HG02588 (cell line): ENCODE data around the gene TSPAN31.

Experiments
- ATAC-seq: cut with Tn5 transposase; IDR thresholded peaks from one replicate; pipeline ENCODE4 v1.9.1; 2021; ENCODE audit warnings: mild to moderate bottlenecking, moderate library complexity; ENCODE audit not compliant: unreplicated experiment

TSPAN31 gene

DNA sequence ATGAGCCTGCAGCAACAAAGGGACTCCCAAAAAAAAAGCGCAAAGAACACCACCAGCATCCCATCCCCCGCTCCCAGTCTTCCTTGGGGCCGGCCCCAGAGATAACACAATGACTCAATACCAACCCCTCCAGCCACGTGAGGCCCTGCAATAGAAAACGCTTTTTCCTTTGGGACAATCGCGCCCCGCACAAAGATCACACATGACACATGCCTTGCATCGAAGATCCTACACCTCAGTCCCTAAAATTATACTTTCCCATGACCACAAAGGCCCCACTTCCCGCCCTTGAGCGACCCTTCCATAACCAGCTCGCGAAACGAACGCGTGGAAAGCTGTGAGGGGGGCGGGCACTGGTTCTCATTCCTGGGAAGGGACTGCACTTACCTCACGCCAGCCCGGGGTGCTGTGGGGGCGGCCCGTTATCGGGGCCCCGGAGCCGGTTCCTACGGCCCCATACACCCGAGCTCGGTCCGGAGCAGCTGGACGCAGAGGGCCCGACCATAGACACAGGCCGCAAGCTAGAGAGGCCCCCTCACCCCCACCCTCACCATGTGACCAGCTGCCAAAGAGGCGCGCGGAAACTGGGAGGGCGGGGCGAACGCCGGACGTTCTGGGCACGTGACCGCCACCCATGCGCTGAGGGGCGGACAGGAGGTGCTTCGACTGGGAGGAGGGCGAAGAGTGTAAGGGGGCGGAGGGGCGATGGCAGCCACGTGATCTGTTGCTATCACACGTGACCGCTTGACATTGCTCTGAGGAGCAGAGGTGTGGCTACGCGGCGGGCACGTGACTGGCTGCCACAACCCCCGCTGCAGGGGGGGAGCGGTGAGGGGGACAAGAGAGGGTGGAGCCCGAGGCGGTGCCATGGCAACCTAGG is 7.2 kb downstream of the TSPAN31 start, which contains the start of gene CDK4:
Gene CDK4, minus strand, starts transcription at position 523 of the 880 bp plus-strand sequence. CDS start 593 bp downstream, outside the sequence.
- ATAC-seq = peak; percentile 68

DNA sequence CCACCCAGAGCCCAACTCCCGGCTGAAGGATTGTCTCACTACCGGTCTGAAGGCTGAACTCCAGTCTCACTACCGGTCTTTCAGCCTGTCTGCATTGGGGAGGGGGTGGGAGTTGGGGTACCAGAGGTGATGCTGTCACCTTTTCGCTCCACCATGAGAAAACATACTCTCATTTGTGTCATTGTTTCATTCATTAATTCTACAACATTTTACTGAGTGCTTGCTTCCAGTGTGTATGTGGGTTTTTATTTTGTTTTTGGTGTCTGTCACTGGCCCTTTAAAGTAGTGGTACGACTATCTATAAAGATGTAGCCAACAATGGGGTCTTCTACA is 7.8 kb downstream of the TSPAN31 start:
- no peak for ATAC-seq

DNA sequence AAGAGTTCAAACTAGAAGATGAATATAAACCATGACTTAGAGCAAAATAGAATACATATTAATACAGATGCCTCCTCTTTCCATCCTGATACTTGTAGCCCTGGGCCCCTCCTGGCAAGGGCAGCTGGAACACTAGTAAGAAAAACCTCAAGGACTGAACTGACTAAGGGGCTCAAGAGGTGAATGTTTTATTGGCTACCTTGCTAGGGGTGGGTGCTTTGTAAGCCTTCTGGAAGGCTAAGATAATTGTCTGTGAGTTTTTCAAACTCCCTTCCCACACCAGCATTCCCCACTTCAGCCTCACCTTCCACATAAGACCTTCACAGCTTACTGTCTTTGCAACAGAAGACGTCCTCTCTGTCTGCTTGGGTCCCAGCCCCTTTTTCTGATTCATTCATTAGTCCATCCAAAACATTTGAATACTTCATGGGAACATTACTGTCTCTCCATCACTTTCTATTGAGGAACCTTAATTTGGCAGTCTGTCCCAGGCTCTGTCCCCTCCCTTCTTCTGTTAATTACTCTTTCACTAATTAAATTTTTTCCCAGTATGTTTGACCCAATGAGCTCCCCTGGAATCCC is 9.0 kb downstream of the TSPAN31 start:
- ATAC-seq = no peak

DNA sequence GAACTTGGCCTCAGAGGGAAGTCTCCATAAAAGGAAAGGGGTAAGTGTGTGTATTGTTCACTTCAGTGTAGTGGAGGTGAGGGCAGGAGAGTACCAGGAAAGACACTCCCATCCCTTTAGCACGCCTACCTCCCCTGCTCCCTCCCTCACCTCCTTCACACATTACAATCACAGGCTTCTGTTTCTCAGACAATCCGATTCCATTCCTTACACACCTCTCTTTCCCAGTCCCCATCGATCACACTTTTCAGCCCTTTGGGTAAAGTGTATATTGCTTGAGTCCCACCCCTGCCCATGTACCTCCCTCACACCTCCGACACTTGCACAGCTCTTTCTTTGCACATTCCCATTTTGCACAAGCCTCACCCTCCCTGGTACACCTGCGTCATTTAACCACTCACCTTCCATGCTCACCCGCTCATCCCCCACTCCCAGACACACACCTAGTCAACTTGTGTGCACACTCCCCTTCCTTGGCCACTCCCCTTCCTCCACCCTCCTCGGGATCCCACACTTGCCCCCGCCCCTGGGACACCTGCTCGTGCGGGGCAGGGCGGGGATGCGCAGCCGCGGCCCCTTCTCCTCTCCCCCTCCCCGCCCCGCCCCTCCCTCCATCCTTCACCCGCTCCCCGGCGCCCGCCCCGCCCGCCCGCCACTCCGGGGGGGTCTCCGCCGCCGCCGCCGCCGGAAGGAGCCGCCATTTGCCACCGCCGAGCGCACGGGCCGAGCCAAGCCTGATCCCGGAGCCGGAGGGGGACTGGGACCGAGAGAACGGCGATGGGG is 9.8 kb downstream of the TSPAN31 start, which contains the start of gene MARCHF9:
Gene MARCHF9, plus strand, starts transcription at position 693 of the 783 bp plus-strand sequence. CDS start 426 bp downstream, outside the sequence.
- no peak for ATAC-seq

DNA sequence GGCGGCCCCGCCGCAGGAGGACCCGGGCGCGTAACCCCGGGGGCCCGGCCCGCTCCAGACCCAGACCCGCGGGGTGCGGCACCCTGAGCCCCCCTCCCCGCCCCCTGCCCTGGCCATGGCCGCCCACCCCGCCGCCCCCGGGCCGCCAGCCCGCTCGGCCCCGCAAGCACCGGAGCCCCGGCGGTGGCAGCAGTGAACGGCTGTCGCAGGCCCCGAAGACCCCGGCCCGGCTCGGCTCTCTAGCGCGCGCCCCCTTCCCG is 10.3 kb downstream of the TSPAN31 start:
- ATAC-seq = no peak

DNA sequence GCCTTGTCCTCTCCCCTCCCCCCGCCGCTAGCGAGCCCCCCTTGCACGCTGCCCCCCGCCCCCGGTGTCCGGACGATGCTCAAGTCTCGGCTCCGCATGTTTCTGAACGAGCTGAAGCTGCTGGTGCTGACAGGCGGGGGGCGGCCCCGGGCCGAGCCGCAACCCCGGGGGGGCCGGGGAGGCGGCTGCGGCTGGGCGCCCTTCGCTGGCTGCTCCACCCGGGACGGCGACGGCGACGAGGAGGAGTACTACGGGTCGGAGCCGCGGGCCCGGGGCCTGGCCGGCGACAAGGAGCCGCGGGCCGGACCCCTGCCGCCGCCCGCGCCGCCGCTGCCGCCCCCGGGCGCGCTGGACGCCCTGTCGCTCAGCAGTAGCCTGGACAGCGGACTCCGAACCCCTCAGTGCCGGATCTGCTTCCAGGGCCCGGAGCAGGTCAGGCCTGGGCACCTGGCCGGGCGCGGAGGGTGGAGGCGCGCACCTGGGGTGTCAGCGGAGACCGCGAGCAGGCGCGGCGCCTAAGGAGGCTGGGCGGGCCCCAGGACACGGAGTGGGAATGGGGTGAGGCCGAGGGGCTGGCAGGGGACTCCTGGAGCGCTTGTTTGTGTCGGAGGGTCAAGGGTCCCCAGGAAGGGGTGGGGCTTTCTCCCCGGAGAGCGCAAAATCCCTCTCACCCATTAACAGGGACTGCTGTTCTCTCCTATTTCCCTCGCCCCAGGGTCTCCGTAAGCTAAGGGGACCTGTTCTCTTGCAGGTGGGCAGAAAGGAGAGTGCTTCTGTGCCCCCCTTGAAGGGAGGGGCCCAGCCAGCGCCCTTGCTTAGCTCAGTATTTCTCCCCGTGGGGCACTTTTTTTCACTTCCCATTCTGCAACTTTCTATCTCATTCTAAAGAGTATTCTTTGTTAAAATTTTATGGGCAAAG is 10.9 kb downstream of the TSPAN31 start:
- ATAC-seq = no peak

DNA sequence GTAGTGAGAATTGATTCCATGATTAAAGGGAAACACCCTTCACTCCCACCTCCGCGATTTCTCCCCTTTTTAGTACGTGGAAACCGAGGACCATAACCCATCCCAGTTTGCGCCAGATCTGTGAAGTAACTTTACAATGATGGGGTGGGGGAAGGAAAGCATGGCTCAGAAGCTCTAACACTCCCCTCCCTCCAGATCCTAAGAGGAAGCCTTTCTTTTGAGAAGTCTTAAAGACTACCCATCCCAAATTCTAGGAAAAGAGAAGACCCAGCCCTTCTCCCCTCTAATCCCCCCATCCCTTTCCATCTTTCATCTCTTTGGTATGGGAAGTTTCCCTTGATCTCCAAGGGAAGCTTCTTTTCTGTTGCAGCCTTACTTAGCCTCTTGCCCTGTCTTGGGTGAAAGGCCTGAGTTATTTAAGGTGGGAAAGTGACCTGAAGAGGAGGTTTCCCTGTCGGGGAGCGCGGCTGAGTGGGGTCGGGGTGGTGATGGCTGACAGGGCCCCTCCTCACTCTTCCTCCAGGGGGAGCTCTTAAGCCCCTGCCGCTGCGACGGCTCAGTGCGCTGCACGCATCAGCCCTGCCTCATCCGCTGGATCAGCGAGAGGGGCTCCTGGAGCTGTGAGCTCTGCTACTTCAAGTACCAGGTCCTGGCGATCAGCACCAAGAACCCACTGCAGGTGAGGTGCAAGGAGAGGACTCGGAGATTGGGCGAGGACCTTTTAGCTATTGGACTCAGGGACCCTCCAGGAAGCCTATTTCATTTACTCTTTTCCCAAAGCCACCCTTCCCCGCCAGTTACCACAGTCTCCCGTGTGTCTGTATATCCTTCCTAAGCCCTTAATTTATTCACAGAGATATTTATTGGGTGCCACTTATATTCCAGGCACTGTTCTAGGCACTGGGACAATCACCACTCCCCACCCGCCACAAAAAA is 11.8 kb downstream of the TSPAN31 start:
- peak; percentile 19 for ATAC-seq

DNA sequence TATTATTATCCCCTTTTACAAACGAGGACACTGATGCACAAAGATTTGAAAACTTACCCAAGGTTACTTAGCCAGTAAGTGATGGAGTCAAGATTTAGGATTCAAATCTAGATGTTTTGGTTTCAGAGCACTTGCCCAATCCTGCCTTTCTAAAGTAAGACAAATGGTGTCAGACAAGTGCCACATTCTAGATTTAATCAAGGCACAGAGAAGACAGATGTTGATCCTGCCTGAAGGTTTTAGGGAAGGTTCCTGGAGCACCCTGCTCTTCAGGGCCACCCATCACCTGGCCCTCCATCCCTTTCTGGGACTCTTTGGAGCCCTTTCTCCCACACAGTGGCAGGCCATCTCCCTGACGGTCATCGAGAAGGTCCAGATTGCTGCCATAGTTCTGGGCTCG is 12.9 kb downstream of the TSPAN31 start:
- ATAC-seq = no peak

DNA sequence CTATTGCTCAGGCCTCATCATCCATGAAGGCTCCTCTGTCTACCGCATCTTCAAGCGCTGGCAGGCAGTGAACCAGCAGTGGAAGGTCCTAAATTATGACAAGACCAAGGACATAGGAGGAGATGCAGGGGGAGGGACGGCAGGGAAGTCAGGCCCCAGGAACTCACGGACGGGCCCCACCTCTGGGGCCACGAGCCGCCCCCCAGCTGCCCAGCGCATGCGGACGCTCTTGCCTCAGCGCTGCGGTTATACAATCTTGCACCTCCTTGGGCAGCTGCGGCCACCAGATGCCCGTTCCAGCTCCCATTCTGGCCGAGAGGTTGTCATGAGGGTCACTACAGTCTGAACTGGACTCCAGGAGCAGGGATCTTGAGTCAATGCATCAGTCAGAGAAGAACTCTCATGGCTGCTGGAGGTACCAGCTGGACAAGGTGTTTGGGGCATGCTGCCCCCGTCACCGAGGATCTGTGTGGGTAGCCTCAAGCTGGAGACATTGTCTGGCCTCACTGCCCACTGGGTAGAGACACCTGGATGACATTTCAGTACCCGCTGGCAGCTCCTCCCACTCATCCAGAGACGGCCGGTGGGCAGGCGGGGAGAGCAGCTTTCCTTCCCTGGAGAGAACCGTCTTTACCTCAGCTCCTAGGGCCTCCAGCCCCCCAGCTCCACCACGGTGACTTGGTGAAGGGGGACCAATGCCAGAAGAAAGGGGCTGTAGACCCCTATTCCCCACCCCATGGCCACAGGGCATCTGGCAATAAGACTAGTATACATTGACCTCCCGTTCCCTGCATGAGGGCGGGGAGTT is 13.9 kb downstream of the TSPAN31 start:
- no peak for ATAC-seq

DNA sequence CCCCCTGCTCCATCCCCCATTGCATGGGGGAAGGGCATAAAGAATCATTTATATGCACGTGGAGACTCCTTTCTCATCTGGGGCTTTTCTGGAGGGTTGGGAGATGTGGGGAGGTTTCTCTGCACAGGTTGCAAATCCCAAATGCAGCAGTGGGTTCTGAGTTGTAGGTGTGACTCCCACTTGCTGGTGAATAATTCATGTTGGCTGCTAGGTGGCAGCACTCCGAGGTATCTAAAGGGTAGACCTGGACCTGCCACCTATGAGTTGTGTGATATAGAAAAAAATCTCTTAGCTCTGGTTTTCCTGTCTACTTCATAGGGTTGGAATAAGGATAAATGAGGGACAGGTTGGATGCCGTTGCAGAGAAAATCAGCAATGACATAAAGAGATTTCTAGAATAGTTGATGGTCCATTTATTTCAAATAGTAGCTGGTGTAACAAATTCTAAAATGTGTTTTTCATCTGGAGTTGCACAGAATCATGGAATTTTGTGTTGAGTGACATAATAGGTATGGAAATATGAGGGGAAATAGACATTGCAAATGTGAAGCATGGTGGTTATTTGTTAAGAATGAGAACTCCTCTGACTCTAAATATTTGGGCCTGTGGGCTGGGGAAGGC is 14.6 kb downstream of the TSPAN31 start:
- ATAC-seq = no peak

DNA sequence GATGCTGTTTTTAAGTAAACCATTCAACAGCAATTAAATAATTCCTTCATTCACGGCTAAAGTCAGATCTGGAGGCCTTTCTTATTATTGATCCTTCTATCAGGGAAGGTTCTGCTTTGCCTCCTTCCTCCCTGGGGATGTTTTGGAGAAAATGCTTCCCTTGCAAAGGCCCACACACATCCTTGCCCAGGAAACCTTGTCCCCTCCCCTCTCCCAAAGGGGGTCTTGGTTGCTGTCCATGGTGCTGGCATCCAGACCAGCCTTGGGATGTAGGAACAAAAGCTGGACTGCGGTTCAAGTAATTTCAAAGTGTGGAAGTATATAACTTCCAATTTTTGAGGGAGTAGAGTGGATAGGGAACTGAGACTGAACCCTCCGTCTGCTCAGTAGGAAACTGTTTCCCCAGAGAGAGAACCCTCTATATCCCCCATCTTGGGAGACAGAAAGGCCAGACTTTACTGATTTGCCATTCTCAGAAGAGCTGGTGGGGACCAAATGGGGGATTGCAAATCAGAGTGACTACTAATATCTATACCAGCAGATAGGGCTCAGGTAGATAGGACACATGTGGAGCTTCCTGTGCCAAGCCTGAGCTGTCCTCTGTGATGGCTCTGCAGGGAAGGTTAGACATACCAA is 15.6 kb downstream of the TSPAN31 start:
- no peak for ATAC-seq

DNA sequence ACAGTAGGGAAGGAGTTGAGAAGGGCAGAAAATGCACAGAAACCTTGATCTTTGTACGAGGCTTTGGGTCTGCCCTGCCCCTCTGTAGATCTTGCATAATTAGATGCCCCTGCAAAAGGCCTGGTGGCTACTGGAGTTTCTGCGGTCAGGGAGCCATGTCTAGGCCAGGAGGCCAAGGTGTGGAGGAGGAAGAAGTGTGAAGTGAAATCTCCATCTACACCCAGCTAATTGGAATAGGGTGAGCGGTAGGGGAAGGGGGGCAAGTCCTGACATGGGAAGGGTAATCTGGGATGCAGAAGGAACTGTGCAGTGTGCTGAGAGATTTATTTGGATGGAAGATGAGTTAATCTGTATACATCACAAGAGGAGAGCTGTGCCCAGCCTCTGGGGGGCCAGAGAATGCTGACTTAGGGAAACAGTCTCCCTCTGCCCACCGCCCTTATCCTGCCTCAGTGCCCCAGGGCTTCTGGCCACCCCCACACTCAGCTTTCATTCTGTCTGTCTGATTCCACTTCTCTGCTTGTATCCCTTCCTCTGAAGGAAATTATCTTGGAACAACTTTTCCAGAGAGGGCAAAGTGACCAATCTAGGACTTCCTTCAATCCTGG is 16.7 kb downstream of the TSPAN31 start:
- no peak for ATAC-seq

DNA sequence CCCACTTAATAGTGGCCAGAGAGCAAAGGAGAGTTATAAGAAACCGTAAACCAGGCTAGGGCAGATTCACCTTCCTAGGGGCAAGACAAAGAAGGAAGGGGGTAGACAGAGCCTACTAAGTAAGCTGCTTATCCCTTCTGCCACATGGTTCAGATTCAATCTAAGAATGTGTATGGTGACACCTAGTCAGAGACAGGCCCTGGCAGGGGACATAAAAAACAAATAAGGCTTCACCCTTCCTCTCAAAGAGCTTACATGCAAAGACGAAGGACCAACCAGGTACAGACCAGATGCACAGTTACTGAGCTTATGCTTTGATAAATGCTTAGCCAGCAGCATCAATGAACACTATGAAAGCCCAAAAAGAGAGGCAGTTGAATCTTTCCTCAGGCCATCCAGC is 17.6 kb downstream of the TSPAN31 start:
- no peak for ATAC-seq

DNA sequence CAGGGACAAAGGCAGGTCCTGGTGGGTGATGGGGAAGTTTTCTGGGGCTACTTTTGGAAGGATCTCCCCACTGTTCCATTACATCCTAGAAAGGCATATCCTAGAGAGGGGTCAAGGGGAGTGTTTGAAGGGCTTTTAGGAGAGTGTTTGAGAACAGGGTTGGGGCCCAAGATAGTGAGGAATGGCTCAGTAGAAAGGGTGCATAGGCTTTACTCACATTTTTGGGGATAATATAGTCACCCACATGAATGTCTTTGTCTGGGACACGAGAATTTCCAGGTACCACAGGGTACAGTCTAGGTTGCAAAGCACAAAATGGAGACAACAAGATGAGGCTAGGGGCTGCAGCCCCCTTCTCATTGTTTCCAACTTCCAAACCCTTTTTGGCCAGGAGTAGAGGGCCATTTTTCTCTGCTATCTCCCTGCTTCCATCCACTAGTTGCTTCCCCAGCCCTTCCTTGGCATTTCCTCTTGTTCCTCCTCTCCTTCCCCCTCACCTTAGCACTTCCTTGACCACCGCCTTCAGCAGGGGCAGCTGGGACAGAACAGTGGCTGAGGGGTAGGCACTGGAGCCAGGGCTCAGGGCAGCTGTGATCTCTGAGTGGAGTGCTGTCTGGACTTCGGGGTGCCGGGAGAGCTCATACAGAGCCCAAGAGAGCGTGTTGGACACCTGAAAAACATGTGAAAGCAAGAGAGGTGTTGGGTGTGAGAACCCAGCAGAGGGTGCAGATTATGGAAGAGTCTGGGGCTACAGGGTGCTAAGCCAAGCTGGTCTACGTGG is 19.2 kb downstream of the TSPAN31 start:
- ATAC-seq = no peak

DNA sequence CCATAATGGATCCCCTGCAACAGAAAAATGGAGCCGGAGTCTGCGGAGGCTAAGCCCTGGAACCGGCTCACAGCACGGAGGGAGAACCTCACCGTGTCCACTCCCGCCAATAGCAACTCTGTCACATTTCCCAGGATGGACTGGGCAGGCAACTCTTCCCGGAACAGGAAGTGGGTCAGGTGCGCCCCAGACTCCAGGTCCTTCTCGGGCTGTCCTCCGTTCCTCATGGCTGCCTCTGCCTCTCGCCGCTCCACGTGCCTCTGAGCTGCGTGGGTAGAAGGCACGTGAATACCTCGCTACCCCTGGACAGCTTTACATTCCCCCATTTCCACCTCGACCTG is 19.8 kb downstream of the TSPAN31 start:
- no peak for ATAC-seq

DNA sequence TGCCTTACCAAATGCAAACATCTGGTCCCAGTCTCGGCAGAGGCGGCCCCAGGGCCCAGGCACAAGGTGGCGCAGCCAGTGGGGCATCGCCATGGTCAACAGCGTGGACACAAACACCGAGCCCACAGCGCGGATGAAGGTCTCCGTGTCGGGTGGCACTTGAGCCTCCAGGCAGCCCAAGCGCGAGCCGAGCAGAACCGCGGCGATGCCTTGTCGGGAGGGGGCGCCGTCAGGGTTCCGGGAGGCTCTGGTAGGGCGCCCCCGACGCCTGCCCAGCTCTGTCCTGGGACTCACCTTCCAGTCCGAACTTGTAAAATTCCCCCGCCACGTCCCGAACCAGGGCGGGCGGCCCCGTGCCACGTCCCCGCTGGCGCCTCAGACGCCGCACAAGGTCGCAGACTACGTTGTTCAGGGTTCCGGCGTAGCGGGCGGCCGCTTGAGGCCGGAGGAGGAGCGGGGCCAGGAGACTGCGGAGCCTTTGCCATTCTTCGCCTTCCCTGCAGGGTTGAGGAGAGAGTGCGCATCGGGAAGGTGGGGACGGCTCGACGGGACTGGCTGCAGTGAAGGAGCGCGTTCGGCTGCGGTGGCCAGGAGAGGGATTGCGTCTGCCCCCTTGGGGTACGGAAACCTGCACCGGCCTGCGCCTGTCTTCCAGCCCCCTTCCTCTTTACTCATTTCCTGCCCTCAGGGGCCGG is 20.3 kb downstream of the TSPAN31 start:
- ATAC-seq = peak; percentile 64
